K562 (cell line): ENCODE results near the gene PPM1E. TPM values are rescaled to one million over a fixed set of nuclear protein-coding genes. Genes with fewer than 3 reads are reported as not detected.

Source experiments
- ATAC-seq: fragments of 200-7000 bp; cut with Tn5 transposase; 3 replicates; pipeline ENCODE4 v1.9.1; 2020; ENCODE audit warnings: moderate library complexity
- BruUV-seq: library from RNA; stranded (reverse); fragments of 400-500 nt; replicated peaks from 2 replicates; lab custom pipeline; 2021; lab: Mats Ljungman, UMichigan
- CTCF ChIA-PET: fragments of 300-600 bp; formaldehyde crosslinking; extraction: SDS; loops from one replicate; lab custom pipeline; 2021; ENCODE audit warnings: low intra/inter-chr PET ratio; lab: Yijun Ruan, JAX
- POLR2A ChIA-PET: fragments of 300-600, 350-650 bp; sonication (Branson Sonifier 250); formaldehyde crosslinking; extraction: SDS; loops from one replicate; lab custom pipeline; 2021; ENCODE audit warnings: antibody characterized with exemption, inconsistent platforms; lab: Yijun Ruan, JAX
- DNase-seq, 4 experiments: peaks; one replicate each; pipeline versions ENCODE4 v3.0.0 to v3.0.0-alpha.2; 2011 to 2018; ENCODE audit warnings: low spot score in 3 of 4, mixed read lengths in 3 of 4; ENCODE audit errors: extremely low read depth in 1 of 4
- FAIRE-seq: peaks from 2 replicates; lab custom pipeline; 2011; peaks lifted over from hg19 to GRCh38; lab: Jason Lieb, UNC
- H2AFZ ChIP-seq: 2 replicates; pipeline ENCODE4 v1.6.0; 2011; ENCODE audit warnings: low read depth, low read length, control low read depth, inconsistent platforms
- H3K27ac ChIP-seq: fragments of 200-600 bp; 3 replicates; pipeline ENCODE4 v1.8.0; 2011; ENCODE audit warnings: low read depth, mild to moderate bottlenecking, control low read depth, inconsistent platforms, low read length, moderate library complexity, mixed read lengths; ENCODE audit errors: extremely low read depth
- H3K27me3 ChIP-seq, 2 experiments: fragments of 300-600 bp in 1 of 2; 2 replicates in 1 of 2; 3 replicates in 1 of 2; pipeline versions ENCODE4 v1.6.0 to v1.8.0; 2011; ENCODE audit warnings: inconsistent platforms in 2 of 2, low read length in 2 of 2, mild to moderate bottlenecking in 1 of 2, mixed read lengths in 1 of 2, moderate library complexity in 1 of 2; ENCODE audit not compliant: control insufficient read depth in 2 of 2, insufficient read depth in 2 of 2
- H3K36me3 ChIP-seq: fragments of 300-600 bp; 3 replicates; pipeline ENCODE4 v1.8.0; 2011; ENCODE audit warnings: mild to moderate bottlenecking, low read length, inconsistent platforms; ENCODE audit not compliant: control insufficient read depth, insufficient read depth
- H3K4me1 ChIP-seq, 2 experiments: fragments of 200-600 bp in 1 of 2; replicated peaks in 1 of 2; 2 replicates in 1 of 2; 3 replicates in 1 of 2; pipeline versions ENCODE4 v1.5.1 to v1.8.0; 2011; ENCODE audit warnings: inconsistent platforms in 2 of 2, low read length in 2 of 2, mild to moderate bottlenecking in 1 of 2, mixed read lengths in 1 of 2, moderate library complexity in 1 of 2; ENCODE audit not compliant: control insufficient read depth in 2 of 2, insufficient read depth in 2 of 2
- H3K4me2 ChIP-seq: 2 replicates; pipeline ENCODE4 v1.6.1; 2011; ENCODE audit warnings: low read length, control low read depth, inconsistent platforms, mixed read lengths; ENCODE audit not compliant: insufficient read depth
- H3K4me3 ChIP-seq: fragments of 200-600 bp; sonication (generic), shearing (Covaris generic); 2 replicates; pipeline ENCODE4 v1.5.1; 2016; ENCODE audit warnings: control low read depth, inconsistent platforms
- H3K79me2 ChIP-seq: fragments of 200-600 bp; 3 replicates; pipeline ENCODE4 v1.8.0; 2011; ENCODE audit warnings: low read length, inconsistent platforms; ENCODE audit not compliant: control insufficient read depth, insufficient read depth
- H3K9ac ChIP-seq, 2 experiments: 2 replicates each; pipeline versions ENCODE4 v1.6.0 to v1.6.1; 2011; ENCODE audit warnings: low read depth in 2 of 2, low read length in 2 of 2, control low read depth in 1 of 2, inconsistent platforms in 1 of 2, mild to moderate bottlenecking in 1 of 2, mixed read lengths in 1 of 2; ENCODE audit not compliant: insufficient read depth in 1 of 2
- H3K9me1 ChIP-seq: one replicate; pipeline ENCODE4 v1.6.0; 2011; ENCODE audit warnings: inconsistent platforms, mild to moderate bottlenecking, low read length, moderate library complexity; ENCODE audit not compliant: control insufficient read depth, insufficient read depth
- H3K9me3 ChIP-seq: replicated peaks from 2 replicates; pipeline ENCODE4 v1.5.1; 2011; ENCODE audit warnings: low read depth, low read length, inconsistent platforms; ENCODE audit not compliant: control insufficient read depth, insufficient read depth
- H4K20me1 ChIP-seq: replicated peaks from 2 replicates; pipeline ENCODE4 v1.6.1; 2011; ENCODE audit warnings: low read length, inconsistent platforms, mixed read lengths; ENCODE audit not compliant: control insufficient read depth, insufficient read depth
- ATF3 ChIP-seq, 2 experiments: fragments of 450-650 bp in 1 of 2; sonication (generic) in 1 of 2; formaldehyde crosslinking in 1 of 2; IDR thresholded peaks in 1 of 2; conservative IDR thresholded peaks in 1 of 2; 2 replicates each; pipeline versions ENCODE4 v1.6.1 to v1.8.1; 2016 to 2023; ENCODE audit warnings: mild to moderate bottlenecking in 2 of 2, moderate library complexity in 2 of 2, inconsistent platforms in 1 of 2, missing genetic modification reagents in 1 of 2
- CEBPB ChIP-seq: fragments of 450-650 bp; IDR thresholded peaks from 2 replicates; pipeline ENCODE4 v1.6.1; 2016; ENCODE audit warnings: missing genetic modification characterization, missing compliant biosample characterization
- FOXO4 ChIP-seq: fragments of 450-650 bp; formaldehyde crosslinking; IDR thresholded peaks from 2 replicates; pipeline ENCODE4 v1.4.0; 2020; ENCODE audit warnings: mild to moderate bottlenecking, moderate library complexity
- GTF2A2 ChIP-seq: IDR thresholded peaks from 2 replicates; pipeline ENCODE4 v1.6.1; 2016; ENCODE audit warnings: mild to moderate bottlenecking, missing genetic modification characterization, missing compliant biosample characterization
- HOMEZ ChIP-seq: fragments of 250-450 bp; sonication (Bioruptor Pico); IDR thresholded peaks from 2 replicates; pipeline ENCODE4 v1.4.0; 2020; ENCODE audit warnings: mild to moderate bottlenecking, moderate library complexity
- JUND ChIP-seq, 2 experiments: IDR thresholded peaks; 2 replicates in 1 of 2; 3 replicates in 1 of 2; pipeline ENCODE4 v1.6.1; 2011; ENCODE audit warnings: borderline replicate concordance in 2 of 2, low read depth in 2 of 2, low read length in 2 of 2, improper control_type of control experiment in 1 of 2, missing biosample characterization in 1 of 2, missing genetic modification characterization in 1 of 2, missing genetic modification reagents in 1 of 2
- MAFF ChIP-seq: IDR thresholded peaks from 2 replicates; pipeline ENCODE4 v1.6.1; 2012; ENCODE audit warnings: low read length, improper control_type of control experiment
- MLX ChIP-seq, 2 experiments: fragments of 450-650 bp in 1 of 2; sonication (generic) in 1 of 2; formaldehyde crosslinking; conservative IDR thresholded peaks; 2 replicates each; pipeline versions ENCODE4 v1.4.0 to v1.8.1; 2020 to 2022; ENCODE audit warnings: mild to moderate bottlenecking in 1 of 2, missing genetic modification reagents in 1 of 2
- NFE2 ChIP-seq: IDR thresholded peaks from 2 replicates; pipeline ENCODE4 v1.6.1; 2014; ENCODE audit warnings: antibody characterized with exemption, low read depth
- NR2C1 ChIP-seq, 2 experiments: fragments of 450-650 bp; IDR thresholded peaks; 2 replicates each; pipeline ENCODE4 v1.6.1; 2017; ENCODE audit warnings: mild to moderate bottlenecking in 2 of 2, antibody characterized with exemption in 1 of 2, inconsistent platforms in 1 of 2, missing compliant biosample characterization in 1 of 2, missing genetic modification characterization in 1 of 2
- SMAD4 ChIP-seq: fragments of 250-450 bp; sonication (Bioruptor Pico); conservative IDR thresholded peaks from 2 replicates; pipeline ENCODE4 v1.8.0; 2021; ENCODE audit warnings: inconsistent platforms, mild to moderate bottlenecking, moderate library complexity
- SOX6 ChIP-seq: fragments of 450-650 bp; IDR thresholded peaks from 2 replicates; pipeline ENCODE4 v1.6.1; 2014; ENCODE audit warnings: mild to moderate bottlenecking
- ZBTB5 ChIP-seq: fragments of 450-650 bp; IDR thresholded peaks from 2 replicates; pipeline ENCODE4 v1.6.1; 2017; ENCODE audit warnings: antibody characterized with exemption
- ZNF124 ChIP-seq: sonication (generic); formaldehyde crosslinking; IDR thresholded peaks from 2 replicates; pipeline ENCODE4 v1.8.1; 2022; ENCODE audit warnings: missing genetic modification reagents
- WGBS: fragments of 100-300 bp; shearing (Covaris generic); methylation state at CpG from one replicate; pipeline ENCODE4 v1.1.6; 2016; ENCODE audit warnings: low coverage, mixed read lengths; ENCODE audit not compliant: insufficient coverage; ENCODE audit errors: missing lambda C conversion rate; 5-methylcytosine and 5-hydroxymethylcytosine counted together
- in situ Hi-C: fragments of 300-500 bp; cut with MboI; formaldehyde crosslinking; loops from 4 replicates; pipeline ENCODE4 v1.15.0; 2018; ENCODE audit warnings: inconsistent platforms, mixed read lengths
- intact Hi-C: fragments of 100-400 bp; cut with micrococcal nuclease; formaldehyde crosslinking; loops from 2 replicates; pipeline ENCODE4 v1.14.2; 2022
- polyA plus RNA-seq, 8 experiments: library from polyadenylated mRNA; depleted of rRNA in 4 of 8; stranded (reverse) in 5 of 8; unstranded in 3 of 8; fragments of >200 nt; fragmentation: Nextera tagmentation in 2 of 8; fragmentation: Illumina TruSeq in 1 of 8; extraction: Ambion mirVana in 2 of 8; extraction: Trizol in 1 of 8; gene quantifications; 2 replicates each; pipeline versions ENCODE4 v1.2.1 to v1.2.3, GENCODE V29; 2011 to 2014; ENCODE audit warnings: inconsistent platforms in 1 of 8, missing spikeins in 1 of 8
- total RNA-seq, 7 experiments: library from RNA; depleted of rRNA in 6 of 7; stranded (reverse); fragments of >200 nt in 6 of 7; fragmentation: Illumina TruSeq in 2 of 7; extraction: Trizol in 2 of 7; gene quantifications; 2 replicates each; pipeline versions ENCODE4 v1.2.1 to v1.2.3, GENCODE V29; 2011 to 2021; ENCODE audit warnings: low replicate concordance in 1 of 7

PPM1E gene
- total and polyA plus RNA-seq, 9 of the 15 experiments (the other 6 are each of a cell fraction or from before 2014, with no cell fraction given): 1.0 to 5.7 (median 4.7) TPM

GRCh38 chr17:58741121-58741625 lies 14.5 kb upstream of the PPM1E start:
- intact Hi-C loops: no loop called here
- H3K9ac ChIP-seq: no peak overlapping the region
- WGBS: 35% methylated on average over 8 of the region's 8 CpGs
- no TSS peak for BruUV-seq
- no peak overlapping the region for H3K4me2 ChIP-seq
- no peaks in the 10 kb centered on the region for H3K27me3 ChIP-seq
- no peak overlapping the region for H3K27ac ChIP-seq
- FAIRE-seq (no peak), DNase-seq (no peak), ATAC-seq (peak; percentile 49; the same call in 2 of the 3 replicates)
- H3K36me3 ChIP-seq: no peaks in the 10 kb centered on the region
- no peaks in the 10 kb centered on the region for H3K9me3 ChIP-seq
- in situ Hi-C loops: no loop called here
- no peak overlapping the region for H2AFZ ChIP-seq
- H3K4me1 ChIP-seq: no peaks in the 10 kb centered on the region; a peak in 1 of 5 replicates
- no peaks in the 10 kb centered on the region for H3K9me1 ChIP-seq
- ChIA-PET POLR2A (no interaction called here), CTCF (no interaction called here)
- no peaks in the 10 kb centered on the region for H4K20me1 ChIP-seq
- H3K4me3 ChIP-seq: no peak overlapping the region
- H3K79me2 ChIP-seq: no peaks in the 10 kb centered on the region
- TF ChIP-seq ZNF124: no peak
- TF ChIP-seq NFE2: no peak
- TF ChIP-seq HOMEZ: no peak
- TF ChIP-seq GTF2A2 (tag): no peak
- peak; percentile 67 for TF ChIP-seq JUND (IDR thresholded peaks at IDR 0.05; ENCODE audit: borderline replicate concordance, low read depth, low read length)
- peak; percentile 36; the same call in 1 of the 3 replicates for TF ChIP-seq JUND (tag; IDR thresholded peaks at IDR 0.05; ENCODE audit: borderline replicate concordance, low read depth, low read length)
- peak; percentile 90 for TF ChIP-seq CEBPB (tag)
- no peak for TF ChIP-seq MLX (CRISPR knock-in tag; conservative IDR thresholded peaks at IDR 0.05)
- TF ChIP-seq NR2C1 (IDR thresholded peaks at IDR 0.05): no peak
- TF ChIP-seq NR2C1 (tag; IDR thresholded peaks at IDR 0.05): no peak
- no peak for TF ChIP-seq FOXO4 (CRISPR knock-in tag)
- TF ChIP-seq SOX6: peak; percentile 19; the same call in 1 of the 2 replicates
- TF ChIP-seq MAFF: no peak
- no peak for TF ChIP-seq ZBTB5
- peak; percentile 86 for TF ChIP-seq ATF3 (IDR thresholded peaks at IDR 0.05)
- no peak for TF ChIP-seq ATF3 (CRISPR knock-in tag; conservative IDR thresholded peaks at IDR 0.05)
- TF ChIP-seq SMAD4 (CRISPR knock-in tag): peak; percentile 22; the same call in 1 of the 2 replicates
